ENCODE measurements around the gene ZNF628.

ZNF628 gene

DNA sequence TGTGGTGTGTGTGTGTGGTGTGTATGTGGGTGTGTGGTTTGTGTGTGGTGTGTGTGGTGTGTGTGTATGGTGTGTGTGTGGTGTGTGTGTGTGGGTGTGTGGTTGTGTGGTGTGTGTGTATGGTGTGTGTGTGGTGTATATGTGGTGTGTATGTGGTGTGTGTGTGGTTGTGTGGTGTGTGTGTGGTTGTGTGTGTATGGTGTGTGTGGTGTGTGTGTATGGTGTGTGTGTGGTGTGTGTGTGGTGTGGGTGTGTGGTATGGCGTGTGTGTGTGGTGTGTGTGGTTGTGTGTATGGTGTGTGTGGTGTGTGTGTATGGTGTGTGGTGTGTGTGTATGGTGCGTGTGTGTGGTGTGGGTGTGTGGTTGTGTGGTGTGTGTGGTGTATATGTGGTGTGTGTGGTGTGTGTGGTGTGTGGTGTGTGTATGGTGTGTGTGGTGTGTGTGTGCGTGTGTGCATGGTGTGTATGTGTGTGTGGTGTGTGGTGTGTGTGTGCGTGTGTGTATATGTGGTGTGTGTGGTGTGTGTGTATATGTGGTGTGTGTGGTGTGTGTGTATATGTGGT lies 42.0 kb upstream of the ZNF628 start:
- H3K4me2 ChIP-seq: no peak overlapping the region
- H4K20me1 ChIP-seq (ENCODE audit: insufficient read depth): no peaks in the 10 kb centered on the region
- H3K36me3 ChIP-seq (ENCODE audit: insufficient read depth): no peaks in the 10 kb centered on the region
- no peak overlapping the region for H2AFZ ChIP-seq (ENCODE audit: low read depth)
- peaks cover 2% of the 10 kb centered on the region for H3K4me1 ChIP-seq (ENCODE audit: low read depth, poor library complexity, severe bottlenecking)
- peaks cover 42% of the 10 kb centered on the region; the same call in 1 of the 2 replicates for H3K27me3 ChIP-seq (ENCODE audit: insufficient read depth, low read depth)
- H3K79me2 ChIP-seq (ENCODE audit: insufficient read depth, low read depth): no peaks in the 10 kb centered on the region
- no peak overlapping the region for H3K4me3 ChIP-seq (IDR thresholded peaks at IDR 0.05; ENCODE audit: insufficient read depth, low read depth, low read length)
- TF ChIP-seq, protein P1, sequence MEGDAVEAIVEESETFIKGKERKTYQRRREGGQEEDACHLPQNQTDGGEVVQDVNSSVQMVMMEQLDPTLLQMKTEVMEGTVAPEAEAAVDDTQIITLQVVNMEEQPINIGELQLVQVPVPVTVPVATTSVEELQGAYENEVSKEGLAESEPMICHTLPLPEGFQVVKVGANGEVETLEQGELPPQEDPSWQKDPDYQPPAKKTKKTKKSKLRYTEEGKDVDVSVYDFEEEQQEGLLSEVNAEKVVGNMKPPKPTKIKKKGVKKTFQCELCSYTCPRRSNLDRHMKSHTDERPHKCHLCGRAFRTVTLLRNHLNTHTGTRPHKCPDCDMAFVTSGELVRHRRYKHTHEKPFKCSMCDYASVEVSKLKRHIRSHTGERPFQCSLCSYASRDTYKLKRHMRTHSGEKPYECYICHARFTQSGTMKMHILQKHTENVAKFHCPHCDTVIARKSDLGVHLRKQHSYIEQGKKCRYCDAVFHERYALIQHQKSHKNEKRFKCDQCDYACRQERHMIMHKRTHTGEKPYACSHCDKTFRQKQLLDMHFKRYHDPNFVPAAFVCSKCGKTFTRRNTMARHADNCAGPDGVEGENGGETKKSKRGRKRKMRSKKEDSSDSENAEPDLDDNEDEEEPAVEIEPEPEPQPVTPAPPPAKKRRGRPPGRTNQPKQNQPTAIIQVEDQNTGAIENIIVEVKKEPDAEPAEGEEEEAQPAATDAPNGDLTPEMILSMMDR (conservative IDR thresholded peaks at IDR 0.05; ENCODE audit: low read depth, low read length): no peak
- no peak overlapping the region for H3K9ac ChIP-seq
- no peak overlapping the region for H3K27ac ChIP-seq

DNA sequence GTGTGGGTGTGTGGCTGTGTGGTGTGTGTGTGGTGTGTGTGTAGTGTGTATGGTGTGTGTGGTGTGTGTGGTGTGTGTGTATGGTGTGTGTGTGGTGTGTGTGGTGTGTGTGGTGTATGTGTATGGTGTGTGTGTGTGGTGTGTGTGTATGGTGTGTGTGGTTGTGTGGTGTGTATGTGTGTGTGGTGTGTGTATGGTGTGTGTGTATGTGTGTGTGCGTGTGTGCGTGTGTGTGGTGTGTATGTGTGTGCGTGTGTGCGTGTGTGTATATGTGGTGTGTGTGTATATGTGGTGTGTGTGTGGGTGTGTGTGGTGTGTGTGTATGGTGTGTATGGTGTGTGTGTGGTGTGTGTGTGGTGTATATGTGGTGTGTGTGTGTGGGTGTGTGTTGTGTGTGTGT lies 41.4 kb upstream of the ZNF628 start:
- H3K4me3 ChIP-seq (IDR thresholded peaks at IDR 0.05; ENCODE audit: insufficient read depth, low read depth, low read length): no peak overlapping the region
- H4K20me1 ChIP-seq (ENCODE audit: insufficient read depth): no peaks in the 10 kb centered on the region
- H3K79me2 ChIP-seq (ENCODE audit: insufficient read depth, low read depth): no peaks in the 10 kb centered on the region
- H3K4me2 ChIP-seq: no peak overlapping the region
- peaks cover 2% of the 10 kb centered on the region for H3K4me1 ChIP-seq (ENCODE audit: low read depth, poor library complexity, severe bottlenecking)
- no peaks in the 10 kb centered on the region for H3K36me3 ChIP-seq (ENCODE audit: insufficient read depth)
- TF ChIP-seq, protein P1 (conservative IDR thresholded peaks at IDR 0.05; ENCODE audit: low read depth, low read length): no peak
- peaks cover 48% of the 10 kb centered on the region; the same call in 1 of the 2 replicates for H3K27me3 ChIP-seq (ENCODE audit: insufficient read depth, low read depth)
- H2AFZ ChIP-seq (ENCODE audit: low read depth): no peak overlapping the region
- H3K27ac ChIP-seq: no peak overlapping the region
- H3K9ac ChIP-seq: no peak overlapping the region

DNA sequence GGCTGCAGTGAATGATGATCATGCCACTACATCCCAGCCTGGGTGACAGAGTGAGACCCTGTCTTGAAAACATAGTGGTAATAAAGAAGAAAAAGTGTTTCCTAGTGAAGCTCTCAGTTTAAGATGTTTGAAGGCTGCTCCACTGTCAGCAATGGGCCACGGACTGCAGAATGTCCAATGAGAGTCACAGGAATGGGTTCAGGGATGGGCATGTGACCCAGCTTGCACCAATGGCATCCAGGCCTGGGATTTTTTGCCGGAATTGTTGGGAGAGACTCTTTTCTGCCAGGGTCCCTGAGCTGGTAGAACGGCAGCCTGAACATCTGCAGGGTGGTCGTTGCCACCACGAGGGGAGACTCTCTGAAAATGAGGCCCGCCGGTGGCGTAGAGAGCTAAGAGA lies 39.6 kb upstream of the ZNF628 start:
- Histone ChIP-seq H2AFZ (ENCODE audit: low read depth) (no peak overlapping the region), H4K20me1 (ENCODE audit: insufficient read depth) (no peaks in the 10 kb centered on the region), H3K27ac (no peak overlapping the region), H3K4me2 (no peak overlapping the region), H3K36me3 (ENCODE audit: insufficient read depth) (no peaks in the 10 kb centered on the region), H3K4me3 (IDR thresholded peaks at IDR 0.05; ENCODE audit: insufficient read depth, low read depth, low read length) (no peak overlapping the region), H3K79me2 (ENCODE audit: insufficient read depth, low read depth) (no peaks in the 10 kb centered on the region), H3K9ac (no peak overlapping the region), H3K4me1 (ENCODE audit: low read depth, poor library complexity, severe bottlenecking) (peaks cover 2% of the 10 kb centered on the region), H3K27me3 (ENCODE audit: insufficient read depth, low read depth) (peaks cover 63% of the 10 kb centered on the region)
- TF ChIP-seq, protein P1 (conservative IDR thresholded peaks at IDR 0.05; ENCODE audit: low read depth, low read length): no peak

DNA sequence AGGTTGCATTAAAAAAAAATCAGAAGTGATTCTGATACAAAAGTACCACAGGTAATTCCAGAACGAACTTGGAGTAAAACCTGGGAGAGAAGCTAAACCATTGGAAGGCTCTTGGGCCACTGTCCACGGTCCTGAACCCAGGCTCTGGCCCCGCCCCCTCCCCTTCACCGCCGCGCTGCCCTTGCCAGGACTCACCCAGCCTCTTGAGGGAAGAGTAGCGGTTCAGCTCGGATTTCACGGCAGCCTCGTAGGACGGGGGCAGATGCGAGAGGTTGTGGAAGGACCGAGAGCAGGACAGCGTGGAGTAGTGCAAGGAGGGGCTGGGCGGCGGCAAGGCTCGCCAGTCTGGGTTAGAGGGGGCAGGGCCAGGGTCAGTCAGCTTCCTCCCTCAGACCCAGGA lies 39.0 kb upstream of the ZNF628 start:
- no peak overlapping the region for H3K9ac ChIP-seq
- H3K4me2 ChIP-seq: no peak overlapping the region
- no peaks in the 10 kb centered on the region for H3K79me2 ChIP-seq (ENCODE audit: insufficient read depth, low read depth)
- no peak overlapping the region for H2AFZ ChIP-seq (ENCODE audit: low read depth)
- H3K36me3 ChIP-seq (ENCODE audit: insufficient read depth): no peaks in the 10 kb centered on the region
- no peaks in the 10 kb centered on the region for H4K20me1 ChIP-seq (ENCODE audit: insufficient read depth)
- H3K4me3 ChIP-seq (IDR thresholded peaks at IDR 0.05; ENCODE audit: insufficient read depth, low read depth, low read length): no peak overlapping the region
- peaks cover 2% of the 10 kb centered on the region for H3K4me1 ChIP-seq (ENCODE audit: low read depth, poor library complexity, severe bottlenecking)
- H3K27ac ChIP-seq: no peak overlapping the region
- H3K27me3 ChIP-seq (ENCODE audit: insufficient read depth, low read depth): peaks cover 58% of the 10 kb centered on the region
- TF ChIP-seq, protein P1 (conservative IDR thresholded peaks at IDR 0.05; ENCODE audit: low read depth, low read length): no peak
